HG03280 (cell line): ENCODE data around the gene DGKB.

Experiments used
- ATAC-seq: cut with Tn5 transposase; IDR thresholded peaks from one replicate; pipeline ENCODE4 v1.9.1; 2021; ENCODE audit warnings: mild to moderate bottlenecking, moderate library complexity; ENCODE audit not compliant: unreplicated experiment

Gene DGKB

GRCh38 chr7:14177876-14178275 lies 724.7 kb downstream of the DGKB start:
- no peak for ATAC-seq

GRCh38 chr7:14170872-14171271 lies 731.7 kb downstream of the DGKB start:
- no peak for ATAC-seq

GRCh38 chr7:14158111-14158510 lies 744.4 kb downstream of the DGKB start:
- no peak for ATAC-seq

GRCh38 chr7:14156436-14156835 lies 746.1 kb downstream of the DGKB start:
- no peak for ATAC-seq

GRCh38 chr7:14148974-14149373 lies 753.6 kb downstream of the DGKB start:
- no peak for ATAC-seq

GRCh38 chr7:14147532-14147931 lies 755.0 kb downstream of the DGKB start:
- no peak for ATAC-seq

GRCh38 chr7:14144538-14144937 lies 758.0 kb downstream of the DGKB start:
- no peak for ATAC-seq

- ATAC-seq, result no peak
Observed at GRCh38 chr7:14144109-14144508, 758.4 kb downstream of the DGKB start.

DNA sequence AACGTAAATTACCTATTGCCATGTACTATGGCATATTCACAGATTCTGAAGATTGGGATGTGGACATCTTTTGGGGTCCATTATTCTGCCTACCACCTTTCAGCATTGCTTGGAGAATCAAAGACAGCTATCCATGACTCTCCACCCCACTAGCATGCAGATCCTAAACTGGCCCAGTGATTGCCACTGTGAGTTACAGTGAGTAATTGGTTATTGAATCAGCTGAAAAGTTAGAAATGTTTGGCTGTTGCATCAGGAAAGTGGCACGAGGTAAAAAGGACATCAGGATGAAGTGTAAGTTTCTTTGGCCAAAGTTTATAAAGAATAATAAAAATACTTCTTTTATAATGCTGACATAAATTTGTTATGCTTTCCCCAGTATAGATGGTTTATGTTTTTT lies 764.9 kb downstream of the DGKB start:
- no peak for ATAC-seq

- ATAC-seq, result no peak
Observed at GRCh38 chr7:14133752-14134151, 768.8 kb downstream of the DGKB start.

GRCh38 chr7:14125998-14126397 lies 776.6 kb downstream of the DGKB start:
- no peak for ATAC-seq

GRCh38 chr7:14124716-14125115 lies 777.8 kb downstream of the DGKB start:
- ATAC-seq, result no peak

GRCh38 chr7:14123923-14124322 lies 778.6 kb downstream of the DGKB start:
- no peak for ATAC-seq

DNA sequence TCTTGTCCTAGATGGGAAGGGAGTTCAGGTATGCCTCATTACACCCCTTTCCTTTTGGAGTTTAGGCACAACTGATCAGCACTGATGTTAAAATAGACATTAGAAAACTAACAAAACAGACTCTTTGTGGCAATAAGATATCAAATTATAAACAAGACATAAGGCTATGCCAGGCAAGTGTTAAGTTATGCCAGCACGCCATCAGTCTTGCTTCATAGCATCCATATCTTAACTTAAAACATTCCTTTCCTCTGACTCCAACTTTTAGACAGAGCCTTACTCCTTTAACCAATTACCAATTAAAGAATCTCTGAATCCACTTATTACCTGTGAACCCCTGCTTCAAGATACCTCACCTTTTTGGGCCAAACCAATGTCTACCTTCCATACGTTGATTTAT lies 786.9 kb downstream of the DGKB start:
- no peak for ATAC-seq

GRCh38 chr7:14104861-14105260 lies 797.7 kb downstream of the DGKB start:
- no peak for ATAC-seq

DNA sequence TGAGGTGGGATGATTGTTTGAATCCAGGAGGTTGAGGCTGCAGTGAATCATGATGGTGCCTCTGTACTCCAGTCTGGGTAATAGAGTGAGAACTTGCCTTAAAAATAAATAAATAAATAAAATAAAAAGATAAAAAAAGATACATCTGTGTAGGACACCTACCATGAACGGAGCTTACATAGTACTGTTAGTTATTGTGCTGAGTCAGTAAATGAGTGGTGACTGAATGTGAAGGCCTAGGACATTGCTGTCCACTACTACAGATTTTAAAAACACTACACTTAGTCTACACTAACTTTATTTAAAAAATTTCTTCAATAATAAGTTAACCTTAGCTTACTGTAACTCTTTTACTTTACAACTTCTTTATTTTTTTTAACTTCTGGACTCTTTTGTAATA lies 806.4 kb downstream of the DGKB start:
- ATAC-seq, result no peak

- no peak for ATAC-seq
Observed at GRCh38 chr7:14095233-14095950, 807.2 kb downstream of the DGKB start.
